ENCODE measurements around the gene SLC39A11.
"Not testable (repeated sequence)": the region's sequence is repeated elsewhere in the genome, so short reads cannot be mapped to it uniquely, and the experiment has no call there.

Gene SLC39A11

DNA sequence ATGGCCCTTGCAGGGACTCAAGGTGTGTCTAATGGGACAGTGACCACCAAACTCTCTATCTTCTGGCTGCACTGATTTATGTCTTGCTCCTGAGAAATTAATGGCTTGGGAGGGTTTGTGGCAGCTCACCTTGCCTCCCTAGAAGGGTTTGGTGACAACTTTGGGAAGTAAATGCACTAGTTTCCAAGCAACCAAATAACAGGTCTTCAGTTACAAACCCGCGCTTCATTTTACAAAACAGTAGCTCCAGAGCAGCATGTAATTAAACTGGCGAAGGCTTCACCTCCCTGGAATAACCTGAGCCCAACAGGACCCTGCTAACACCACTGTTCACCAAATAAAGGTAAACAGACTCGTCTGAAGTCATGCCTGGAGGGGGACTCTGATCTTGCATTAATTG, 318.3 kb downstream of the SLC39A11 start:
- peak; percentile 30 for DNase-seq

GRCh38 chr17:72773225-72773624, 319.3 kb downstream of the SLC39A11 start:
- DNase-seq = not testable (repeated sequence)

DNA sequence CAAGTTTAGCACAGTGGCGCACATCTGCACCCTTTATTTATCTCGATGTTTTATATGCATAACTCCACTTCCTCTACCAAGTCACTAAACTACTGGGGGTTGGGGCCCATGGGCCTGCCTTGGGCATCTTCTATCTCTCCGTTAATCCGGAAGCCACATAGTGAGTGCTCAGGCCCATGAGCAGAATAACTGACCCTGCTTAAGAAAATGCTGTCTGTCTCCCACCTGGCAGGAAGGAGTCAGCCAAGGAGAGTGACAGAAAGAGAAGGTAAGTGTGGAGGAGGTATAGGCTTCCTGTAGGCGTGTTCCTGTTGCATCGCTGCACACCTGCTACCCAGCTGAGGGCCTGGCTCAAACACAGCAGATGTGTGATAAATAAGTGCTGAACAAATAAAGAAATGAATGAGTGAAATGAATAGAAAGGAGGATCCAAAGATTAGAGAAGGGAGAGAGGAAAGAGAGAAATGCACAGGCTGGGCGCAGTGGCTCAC, 320.1 kb downstream of the SLC39A11 start:
- no peak for DNase-seq

DNA sequence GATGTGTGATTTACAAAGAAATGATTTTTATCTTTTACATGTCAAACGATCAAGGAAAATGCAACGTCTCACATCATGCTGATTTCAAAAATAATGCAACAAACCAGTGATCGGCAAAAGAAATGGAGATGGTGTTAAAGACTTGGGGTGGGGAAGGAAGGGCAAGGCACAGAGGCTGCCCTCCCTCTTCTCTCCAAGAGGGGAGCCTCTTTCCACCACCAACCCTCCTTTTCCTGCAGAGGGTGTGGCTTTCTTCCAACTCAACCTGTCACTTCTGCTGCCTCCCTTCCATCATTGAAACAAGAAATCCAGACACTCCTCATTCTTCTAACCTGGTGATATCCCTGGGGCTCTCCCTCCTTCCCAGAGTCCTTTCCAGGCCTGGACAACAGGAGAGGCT, 320.8 kb downstream of the SLC39A11 start:
- no peak for DNase-seq

DNA sequence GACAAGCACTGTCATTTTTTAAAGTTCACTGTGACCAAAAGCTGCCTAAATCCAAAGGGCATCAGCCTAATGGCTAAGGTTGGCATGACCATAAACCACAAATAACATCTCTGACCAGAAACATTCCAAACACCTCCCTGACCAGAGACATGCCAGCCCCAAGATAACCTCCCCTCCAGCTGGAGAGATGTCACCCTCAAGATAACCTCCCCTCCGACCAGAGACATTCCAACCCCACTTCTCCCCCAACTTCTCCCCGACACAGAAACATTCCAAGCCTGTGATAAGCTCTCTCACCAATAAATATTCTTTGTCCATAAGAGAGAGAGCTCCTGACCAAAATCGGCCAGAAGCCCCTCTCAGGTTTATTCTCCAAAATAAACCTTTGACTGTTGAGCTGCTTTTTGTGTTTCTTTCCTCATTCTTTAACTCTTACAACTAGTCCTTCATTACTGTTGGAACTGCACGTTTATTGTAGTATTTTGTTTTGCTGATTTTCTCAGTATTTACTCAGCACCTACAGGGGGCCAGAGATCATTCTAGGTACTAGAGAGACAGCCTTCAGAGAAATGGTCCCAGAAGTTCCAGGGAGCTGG, 325.6 kb downstream of the SLC39A11 start:
- no peak for DNase-seq

GRCh38 chr17:72765368-72766153, 326.9 kb downstream of the SLC39A11 start:
- no peak for DNase-seq

DNA sequence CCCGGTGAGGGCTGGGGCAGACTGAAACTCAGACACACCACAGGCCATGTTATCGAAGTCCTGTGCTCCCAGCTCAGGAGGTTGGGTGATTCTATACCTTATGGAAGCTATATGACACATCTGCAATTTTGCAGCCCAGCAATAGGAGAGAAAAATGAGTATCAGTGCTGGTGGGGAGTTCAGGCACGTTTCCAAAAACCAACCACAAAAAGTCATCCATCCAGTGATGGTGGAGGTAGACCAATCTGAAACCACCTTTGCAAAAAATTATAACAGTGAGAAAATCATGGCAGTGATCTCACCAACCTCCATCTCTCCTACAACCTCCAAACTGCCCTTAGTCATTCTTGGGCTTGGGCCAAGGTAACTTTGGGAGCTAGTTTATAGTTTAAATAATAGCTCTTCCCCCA, 327.9 kb downstream of the SLC39A11 start:
- no peak for DNase-seq

- DNase-seq = no peak
Measured at GRCh38 chr17:72763981-72764380, 328.5 kb downstream of the SLC39A11 start.

GRCh38 chr17:72761893-72762575, 330.5 kb downstream of the SLC39A11 start:
- not testable (repeated sequence) for DNase-seq

GRCh38 chr17:72761431-72761830, 331.1 kb downstream of the SLC39A11 start:
- DNase-seq = no peak

DNA sequence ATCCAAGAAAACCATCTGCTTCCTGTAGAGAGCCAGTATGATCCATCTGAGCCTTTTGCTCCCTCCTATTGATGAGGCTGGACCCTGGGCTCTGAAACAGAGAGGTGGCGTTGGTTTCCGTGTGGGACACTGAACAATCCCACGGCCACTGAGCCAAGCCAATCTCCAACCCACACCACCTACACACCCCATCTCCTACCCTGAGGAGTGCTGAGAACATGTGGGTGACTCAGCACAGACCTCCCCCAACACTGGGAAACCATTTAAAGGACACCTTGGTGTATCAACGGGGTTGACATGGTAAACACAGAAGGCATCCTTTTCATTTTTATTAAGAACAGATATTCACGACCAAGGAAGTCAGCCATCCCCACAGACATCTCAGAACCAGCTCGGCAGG, 332.1 kb downstream of the SLC39A11 start:
- DNase-seq = no peak

- DNase-seq = no peak
Measured at GRCh38 chr17:72759301-72759700, 333.2 kb downstream of the SLC39A11 start.

- DNase-seq = no peak
Measured at GRCh38 chr17:72756256-72756655, 336.2 kb downstream of the SLC39A11 start.

DNA sequence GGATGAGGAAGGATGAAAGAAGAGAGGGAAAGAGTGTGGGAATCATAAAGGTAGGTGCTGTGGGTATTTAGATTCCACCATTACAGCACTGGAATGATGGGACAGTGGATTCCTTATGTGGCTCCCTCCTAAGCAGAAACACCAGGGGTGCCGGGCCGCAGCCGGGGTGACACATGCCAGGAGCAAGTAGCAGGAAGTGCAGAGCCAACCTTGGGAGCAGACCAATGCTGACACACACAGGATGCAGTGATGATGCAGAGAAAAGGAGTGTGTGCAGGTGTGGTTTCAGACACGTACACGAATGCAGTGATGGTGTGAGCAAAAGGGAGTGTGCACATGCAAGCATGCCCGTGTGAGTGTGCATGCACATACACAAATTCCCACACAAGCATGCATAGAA, 338.0 kb downstream of the SLC39A11 start:
- no peak for DNase-seq

DNA sequence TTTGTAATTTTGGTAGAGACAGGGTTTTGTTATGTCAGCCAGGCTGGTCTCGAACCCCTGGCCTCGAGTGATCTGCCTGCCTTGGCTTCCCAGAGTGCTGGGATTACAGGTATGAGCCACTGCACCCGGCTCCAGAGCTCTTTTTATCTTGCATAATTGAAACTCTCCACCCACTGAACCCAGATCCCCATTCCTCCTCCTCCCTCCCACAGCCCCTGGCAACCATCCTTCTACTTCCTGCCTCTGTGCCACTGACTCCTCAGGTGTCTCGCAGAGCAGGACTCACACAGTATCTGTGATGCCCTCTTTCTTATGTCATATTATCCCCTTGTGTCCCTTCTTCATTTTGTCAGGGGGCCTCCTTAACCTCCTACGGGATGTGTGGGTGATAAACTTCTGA, 340.7 kb downstream of the SLC39A11 start:
- no peak for DNase-seq

GRCh38 chr17:72749119-72749572, 343.3 kb downstream of the SLC39A11 start:
- no peak for DNase-seq

DNA sequence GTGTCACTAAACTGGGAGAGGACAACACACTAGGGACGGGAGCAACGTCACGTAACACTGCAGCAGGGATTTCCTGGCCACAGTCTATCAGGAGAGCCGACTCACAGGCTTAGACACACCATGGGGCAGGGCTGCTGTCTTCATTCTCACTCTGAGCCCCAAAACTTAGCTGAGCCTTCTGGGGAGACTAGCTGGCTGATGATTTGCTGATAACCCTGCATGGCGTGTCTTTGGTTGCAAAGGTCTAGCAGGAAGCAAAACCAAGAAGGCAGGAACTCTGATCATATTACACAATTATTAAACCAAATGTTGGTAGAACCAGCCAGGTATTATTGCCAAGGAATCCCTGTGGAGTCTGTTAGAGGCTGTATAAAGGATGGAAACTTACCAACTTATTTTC, 345.0 kb downstream of the SLC39A11 start:
- DNase-seq = no peak

GRCh38 chr17:72745241-72745640, 347.2 kb downstream of the SLC39A11 start:
- DNase-seq = no peak

DNA sequence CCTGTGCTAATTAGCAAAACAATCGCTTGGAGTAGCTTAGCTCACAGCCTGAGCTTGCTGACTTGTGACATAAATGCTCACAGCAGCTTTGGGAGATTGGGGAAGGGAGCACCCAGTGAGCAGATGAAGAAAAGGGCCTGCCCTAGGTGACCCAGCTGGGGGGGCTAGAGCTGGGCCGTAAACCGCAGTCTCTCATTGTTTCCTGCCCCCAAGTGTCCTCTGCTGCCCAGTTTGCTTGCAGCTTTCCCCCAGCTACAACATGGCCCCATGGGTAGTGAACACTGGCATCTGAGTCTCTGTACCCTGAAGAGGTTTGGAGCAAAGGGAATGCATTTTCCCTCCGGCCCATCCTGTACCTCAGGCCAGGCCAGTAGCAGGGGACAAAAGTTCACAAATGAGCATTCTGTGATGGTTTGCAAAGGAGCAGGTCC, 349.4 kb downstream of the SLC39A11 start:
- DNase-seq = no peak

DNA sequence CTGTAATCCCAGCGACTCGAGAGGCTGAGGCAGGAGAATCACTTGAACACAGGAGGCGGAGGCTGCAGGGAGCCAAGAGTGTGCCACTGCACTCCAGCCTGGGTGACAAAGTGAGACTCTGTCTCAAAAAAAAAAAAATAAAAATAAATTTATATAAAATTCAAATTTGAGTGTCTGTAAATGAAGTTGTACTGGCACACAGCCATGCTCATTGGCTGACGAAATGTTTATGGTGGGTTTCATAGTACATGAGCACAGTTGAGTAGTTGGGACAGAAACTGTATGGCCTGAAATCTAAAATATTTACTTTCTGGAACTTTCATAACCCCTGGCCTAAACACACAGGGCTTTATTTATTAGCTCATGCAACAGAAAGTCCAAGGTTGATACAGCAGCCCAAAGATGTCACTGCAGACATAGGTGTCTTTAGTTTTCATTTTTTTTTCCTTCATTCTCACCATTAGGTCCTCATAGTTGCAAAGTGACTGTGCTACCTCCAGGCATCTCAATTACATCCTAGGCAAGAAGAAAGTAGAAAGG, 355.3 kb downstream of the SLC39A11 start:
- no peak for DNase-seq

GRCh38 chr17:72735592-72735991, 356.9 kb downstream of the SLC39A11 start:
- DNase-seq = no peak

- DNase-seq = no peak
Measured at GRCh38 chr17:72735048-72735447, 357.4 kb downstream of the SLC39A11 start.

- DNase-seq = no peak
Measured at GRCh38 chr17:72734613-72735012, 357.9 kb downstream of the SLC39A11 start.

All from NCI-H2107 (cell line).